Measurements from ENCODE around the gene FOXRED1. TPM values are rescaled to one million over a fixed set of nuclear protein-coding genes. Genes with fewer than 3 reads are reported as not detected.
"Not testable (repeated sequence)": the region's sequence is repeated elsewhere in the genome, so short reads cannot be mapped to it uniquely, and the experiment has no call there.

The FOXRED1 gene
- total RNA-seq, 1 donor from 2014 or later, result 34.4 TPM

DNA sequence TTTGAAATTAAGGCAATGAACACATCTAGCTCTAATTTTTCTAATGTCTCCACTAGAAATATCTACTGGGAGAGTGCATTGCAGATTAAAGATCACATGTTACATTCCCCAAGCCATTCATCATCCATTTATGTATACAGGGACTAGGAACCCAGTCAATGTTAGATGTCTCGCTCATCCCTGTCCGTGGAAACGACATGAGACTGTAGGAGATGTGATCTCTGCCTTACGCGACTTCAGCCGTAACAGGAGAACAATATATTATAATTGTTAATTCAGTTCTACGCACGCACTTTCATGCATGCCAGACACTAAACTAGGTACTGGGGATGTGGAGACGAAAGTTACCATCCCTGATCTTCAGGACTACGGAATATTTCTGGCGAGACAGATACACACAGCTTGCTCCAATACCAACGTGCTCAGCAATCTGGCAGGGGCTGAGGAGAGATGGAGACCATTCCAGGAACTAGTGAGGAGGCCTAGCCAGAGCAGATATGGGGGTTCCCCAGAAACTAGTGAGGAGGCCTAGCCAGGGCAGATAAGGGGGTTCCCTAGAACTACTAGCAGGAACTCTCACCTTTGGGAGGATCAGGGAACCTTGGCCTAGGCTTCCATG, 35.6 kb downstream of the FOXRED1 start:
- no peak for DNase-seq (ENCODE audit: extremely low spot score, unreplicated experiment)
- Mint-ChIP-seq H3K9me3 (ENCODE audit: unreplicated experiment) (no peaks in the 10 kb centered on the region), H3K36me3 (ENCODE audit: unreplicated experiment) (no peaks in the 10 kb centered on the region), H3K27me3 (ENCODE audit: unreplicated experiment) (no peaks in the 10 kb centered on the region), H3K4me1 (ENCODE audit: unreplicated experiment) (peaks cover 39% of the 10 kb centered on the region), H3K27ac (ENCODE audit: unreplicated experiment) (peak overlapping the region; percentile 95), H3K4me3 (ENCODE audit: unreplicated experiment) (peak overlapping the region; percentile 94)
- TF ChIP-seq, protein P1, sequence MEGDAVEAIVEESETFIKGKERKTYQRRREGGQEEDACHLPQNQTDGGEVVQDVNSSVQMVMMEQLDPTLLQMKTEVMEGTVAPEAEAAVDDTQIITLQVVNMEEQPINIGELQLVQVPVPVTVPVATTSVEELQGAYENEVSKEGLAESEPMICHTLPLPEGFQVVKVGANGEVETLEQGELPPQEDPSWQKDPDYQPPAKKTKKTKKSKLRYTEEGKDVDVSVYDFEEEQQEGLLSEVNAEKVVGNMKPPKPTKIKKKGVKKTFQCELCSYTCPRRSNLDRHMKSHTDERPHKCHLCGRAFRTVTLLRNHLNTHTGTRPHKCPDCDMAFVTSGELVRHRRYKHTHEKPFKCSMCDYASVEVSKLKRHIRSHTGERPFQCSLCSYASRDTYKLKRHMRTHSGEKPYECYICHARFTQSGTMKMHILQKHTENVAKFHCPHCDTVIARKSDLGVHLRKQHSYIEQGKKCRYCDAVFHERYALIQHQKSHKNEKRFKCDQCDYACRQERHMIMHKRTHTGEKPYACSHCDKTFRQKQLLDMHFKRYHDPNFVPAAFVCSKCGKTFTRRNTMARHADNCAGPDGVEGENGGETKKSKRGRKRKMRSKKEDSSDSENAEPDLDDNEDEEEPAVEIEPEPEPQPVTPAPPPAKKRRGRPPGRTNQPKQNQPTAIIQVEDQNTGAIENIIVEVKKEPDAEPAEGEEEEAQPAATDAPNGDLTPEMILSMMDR (IDR thresholded peaks at IDR 0.05), result no peak

DNA sequence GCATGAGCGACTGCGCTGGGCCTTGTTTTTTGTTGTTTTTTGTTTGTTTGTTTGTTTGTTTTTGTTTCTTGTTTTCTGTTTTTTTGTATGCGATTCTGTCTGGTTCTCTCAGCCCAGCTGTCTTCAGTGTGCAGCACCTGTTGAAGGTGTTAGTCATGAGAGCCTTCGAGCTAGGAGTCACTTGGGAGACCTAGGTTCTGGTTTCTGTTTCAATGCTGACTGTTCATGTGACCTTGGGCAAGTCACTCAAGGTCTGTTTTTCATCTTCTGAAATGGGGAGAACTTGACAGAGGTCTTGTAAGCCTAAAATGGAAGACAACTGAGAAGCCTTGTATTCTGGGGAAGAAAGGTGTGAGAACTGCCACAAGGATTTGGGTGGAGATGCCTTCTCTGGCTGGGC, 36.7 kb downstream of the FOXRED1 start:
- Mint-ChIP-seq H3K27me3 (ENCODE audit: unreplicated experiment) (no peaks in the 10 kb centered on the region), H3K27ac (ENCODE audit: unreplicated experiment) (no peak overlapping the region), H3K9me3 (ENCODE audit: unreplicated experiment) (no peaks in the 10 kb centered on the region), H3K4me1 (ENCODE audit: unreplicated experiment) (peaks cover 50% of the 10 kb centered on the region), H3K4me3 (ENCODE audit: unreplicated experiment) (no peak overlapping the region), H3K36me3 (ENCODE audit: unreplicated experiment) (no peaks in the 10 kb centered on the region)
- TF ChIP-seq, protein P1 (IDR thresholded peaks at IDR 0.05), result no peak
- no peak for DNase-seq (ENCODE audit: extremely low spot score, unreplicated experiment)

DNA sequence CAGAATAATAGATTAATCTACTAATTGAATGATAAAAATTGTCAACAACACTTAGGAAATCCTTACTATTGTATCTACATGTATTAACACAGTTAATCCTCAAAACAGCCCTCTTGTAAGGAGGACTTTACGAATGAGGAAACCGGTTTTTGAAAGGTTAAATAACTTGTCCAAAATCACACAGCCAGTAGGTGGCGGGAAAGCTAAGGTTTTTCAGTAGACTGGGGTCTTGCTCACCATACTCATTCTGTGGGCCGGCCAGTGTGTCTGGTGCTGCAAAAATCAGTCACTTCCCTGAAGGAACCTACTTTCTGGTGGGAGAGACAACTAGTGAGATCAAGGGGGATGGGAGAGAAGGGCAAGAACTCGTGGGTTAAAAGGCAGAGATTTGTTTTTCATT, 38.8 kb downstream of the FOXRED1 start:
- Mint-ChIP-seq H3K4me3 (ENCODE audit: unreplicated experiment) (no peak overlapping the region), H3K27me3 (ENCODE audit: unreplicated experiment) (no peaks in the 10 kb centered on the region)

DNA sequence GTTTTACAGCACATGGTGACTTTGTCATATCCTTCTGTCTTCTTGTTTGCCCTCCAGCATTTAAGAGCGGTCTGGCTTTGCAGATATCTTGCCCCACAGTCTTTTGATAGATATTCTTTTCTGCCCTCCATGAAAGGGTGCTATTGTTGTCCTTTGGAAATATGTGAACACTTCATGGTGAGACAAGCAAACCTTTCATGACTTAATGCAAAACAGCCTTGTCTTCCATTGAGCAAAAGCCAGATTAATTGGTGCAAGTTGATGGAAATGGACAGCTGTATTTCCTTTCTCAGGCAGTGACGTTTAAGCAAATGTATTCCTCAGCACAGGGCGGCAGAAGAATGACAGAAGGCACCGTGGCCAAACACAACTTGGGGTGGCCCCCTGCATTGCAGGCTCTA, 39.3 kb downstream of the FOXRED1 start:
- Mint-ChIP-seq H3K27me3 (ENCODE audit: unreplicated experiment) (no peaks in the 10 kb centered on the region), H3K27ac (ENCODE audit: unreplicated experiment) (peak overlapping the region; percentile 65), H3K9me3 (ENCODE audit: unreplicated experiment) (no peaks in the 10 kb centered on the region), H3K36me3 (ENCODE audit: unreplicated experiment) (no peaks in the 10 kb centered on the region), H3K4me3 (ENCODE audit: unreplicated experiment) (no peak overlapping the region), H3K4me1 (ENCODE audit: unreplicated experiment) (peaks cover 57% of the 10 kb centered on the region)
- TF ChIP-seq, protein P1 (IDR thresholded peaks at IDR 0.05), result no peak
- DNase-seq (ENCODE audit: extremely low spot score, unreplicated experiment), result no peak

More for the DNA sequence above, 38.8 kb downstream of the FOXRED1 start:
- TF ChIP-seq, protein P1 (IDR thresholded peaks at IDR 0.05), result peak; percentile 73
- Mint-ChIP-seq H3K36me3 (ENCODE audit: unreplicated experiment) (no peaks in the 10 kb centered on the region), H3K27ac (ENCODE audit: unreplicated experiment) (peak overlapping the region; percentile 65), H3K9me3 (ENCODE audit: unreplicated experiment) (no peaks in the 10 kb centered on the region), H3K4me1 (ENCODE audit: unreplicated experiment) (peaks cover 55% of the 10 kb centered on the region)
- no peak for DNase-seq (ENCODE audit: extremely low spot score, unreplicated experiment)

DNA sequence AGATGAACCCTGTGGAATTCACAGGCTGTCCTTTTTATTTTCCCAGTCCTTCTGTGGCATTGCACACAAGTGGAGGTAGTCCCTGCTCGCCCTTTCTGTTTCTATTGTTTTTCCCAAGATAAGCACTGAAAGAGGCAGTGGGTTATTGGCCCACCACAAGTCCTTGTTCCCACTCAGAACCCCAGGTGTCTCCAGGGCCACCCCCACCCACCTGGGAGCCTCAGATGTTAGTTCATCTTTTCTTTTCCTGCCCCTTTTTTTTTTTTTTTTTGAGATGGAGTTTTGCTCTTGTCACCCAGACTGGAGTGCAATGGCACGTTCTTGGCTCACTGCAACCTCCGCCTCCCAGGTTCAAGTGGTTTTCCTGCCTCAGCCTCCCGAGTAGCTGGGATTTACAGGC, 39.8 kb downstream of the FOXRED1 start:
- H3K27me3 Mint-ChIP-seq (ENCODE audit: unreplicated experiment); DNase-seq (ENCODE audit: extremely low spot score, unreplicated experiment); H3K36me3 Mint-ChIP-seq (ENCODE audit: unreplicated experiment); H3K9me3 Mint-ChIP-seq (ENCODE audit: unreplicated experiment); H3K27ac Mint-ChIP-seq (ENCODE audit: unreplicated experiment); H3K4me3 Mint-ChIP-seq (ENCODE audit: unreplicated experiment): not testable (repeated sequence)
- peaks cover 56% of the 10 kb centered on the region for H3K4me1 Mint-ChIP-seq (ENCODE audit: unreplicated experiment)

Data from osteocyte (in vitro differentiated cells).